ENCODE measurements around the gene DHX8.

Gene DHX8

DNA sequence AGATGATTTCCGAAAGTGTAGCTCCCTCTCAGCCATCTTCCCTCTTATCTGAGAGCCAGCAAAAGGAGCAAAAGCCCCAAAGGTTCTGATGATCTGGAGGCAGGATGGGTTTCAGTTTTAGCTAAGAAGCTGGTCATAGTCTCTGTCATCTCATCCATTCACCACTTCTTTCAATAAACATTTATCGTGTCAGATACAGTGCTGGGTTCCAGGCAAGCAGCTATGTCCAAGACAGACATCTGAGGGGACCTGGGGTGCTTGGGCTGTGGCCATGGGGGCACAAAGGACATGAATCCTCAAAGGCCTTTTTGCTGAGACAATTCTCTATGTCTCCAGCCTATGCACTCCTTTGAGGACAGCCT lies 63.4 kb downstream of the DHX8 start:
- Histone ChIP-seq H3F3A (ENCODE audit: low read depth) (no peaks in the 10 kb centered on the region), H3K4me3 (ENCODE audit: low read length, poor library complexity, severe bottlenecking) (no peak overlapping the region), H3K9me2 (replicated peaks; ENCODE audit: low read depth, low read length) (no peaks in the 10 kb centered on the region), H3K9ac (ENCODE audit: low read depth, low read length, poor library complexity, severe bottlenecking) (no peak overlapping the region), H3K79me2 (ENCODE audit: insufficient read depth, low read length) (no peaks in the 10 kb centered on the region), H3K27me3 (ENCODE audit: insufficient read depth, low read length, poor library complexity, severe bottlenecking) (no peaks in the 10 kb centered on the region), H3K36me3 (ENCODE audit: insufficient read depth, low read length) (no peaks in the 10 kb centered on the region), H3K4me1 (ENCODE audit: insufficient read depth, low read length, poor library complexity, severe bottlenecking) (peaks cover 6% of the 10 kb centered on the region), H2AFZ (ENCODE audit: low read length) (no peak overlapping the region), H4K20me1 (ENCODE audit: insufficient read depth, low read length, poor library complexity, severe bottlenecking) (peaks cover 7% of the 10 kb centered on the region), H3K4me2 (ENCODE audit: low read depth, low read length, poor library complexity, severe bottlenecking) (peak overlapping the region; percentile 62), H3K9me3 (ENCODE audit: insufficient read depth, low read depth, low read length) (no peaks in the 10 kb centered on the region)
- TF ChIP-seq, protein P1, sequence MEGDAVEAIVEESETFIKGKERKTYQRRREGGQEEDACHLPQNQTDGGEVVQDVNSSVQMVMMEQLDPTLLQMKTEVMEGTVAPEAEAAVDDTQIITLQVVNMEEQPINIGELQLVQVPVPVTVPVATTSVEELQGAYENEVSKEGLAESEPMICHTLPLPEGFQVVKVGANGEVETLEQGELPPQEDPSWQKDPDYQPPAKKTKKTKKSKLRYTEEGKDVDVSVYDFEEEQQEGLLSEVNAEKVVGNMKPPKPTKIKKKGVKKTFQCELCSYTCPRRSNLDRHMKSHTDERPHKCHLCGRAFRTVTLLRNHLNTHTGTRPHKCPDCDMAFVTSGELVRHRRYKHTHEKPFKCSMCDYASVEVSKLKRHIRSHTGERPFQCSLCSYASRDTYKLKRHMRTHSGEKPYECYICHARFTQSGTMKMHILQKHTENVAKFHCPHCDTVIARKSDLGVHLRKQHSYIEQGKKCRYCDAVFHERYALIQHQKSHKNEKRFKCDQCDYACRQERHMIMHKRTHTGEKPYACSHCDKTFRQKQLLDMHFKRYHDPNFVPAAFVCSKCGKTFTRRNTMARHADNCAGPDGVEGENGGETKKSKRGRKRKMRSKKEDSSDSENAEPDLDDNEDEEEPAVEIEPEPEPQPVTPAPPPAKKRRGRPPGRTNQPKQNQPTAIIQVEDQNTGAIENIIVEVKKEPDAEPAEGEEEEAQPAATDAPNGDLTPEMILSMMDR (conservative IDR thresholded peaks at IDR 0.05; ENCODE audit: low read length), result no peak
- no peak for TF ChIP-seq EZH2phosphoT487 (IDR thresholded peaks at IDR 0.05; ENCODE audit: borderline replicate concordance)

- no peaks in the 10 kb centered on the region for H3F3A ChIP-seq (ENCODE audit: low read depth)
- no peaks in the 10 kb centered on the region for H3K27me3 ChIP-seq (ENCODE audit: insufficient read depth, low read length, poor library complexity, severe bottlenecking)
- no peak overlapping the region for H2AFZ ChIP-seq (ENCODE audit: low read length)
- H3K36me3 ChIP-seq (ENCODE audit: insufficient read depth, low read length), result no peaks in the 10 kb centered on the region
- peaks cover 7% of the 10 kb centered on the region for H4K20me1 ChIP-seq (ENCODE audit: insufficient read depth, low read length, poor library complexity, severe bottlenecking)
- no peaks in the 10 kb centered on the region for H3K79me2 ChIP-seq (ENCODE audit: insufficient read depth, low read length)
- no peak overlapping the region for H3K4me3 ChIP-seq (ENCODE audit: low read length, poor library complexity, severe bottlenecking)
- no peak overlapping the region for H3K4me2 ChIP-seq (ENCODE audit: low read depth, low read length, poor library complexity, severe bottlenecking)
- TF ChIP-seq, protein P1 (conservative IDR thresholded peaks at IDR 0.05; ENCODE audit: low read length), result no peak
- no peak for TF ChIP-seq EZH2phosphoT487 (IDR thresholded peaks at IDR 0.05; ENCODE audit: borderline replicate concordance)
- H3K9me2 ChIP-seq (replicated peaks; ENCODE audit: low read depth, low read length), result no peaks in the 10 kb centered on the region
- H3K9ac ChIP-seq (ENCODE audit: low read depth, low read length, poor library complexity, severe bottlenecking), result no peak overlapping the region
- no peaks in the 10 kb centered on the region for H3K9me3 ChIP-seq (ENCODE audit: insufficient read depth, low read depth, low read length)
- peaks cover 6% of the 10 kb centered on the region for H3K4me1 ChIP-seq (ENCODE audit: insufficient read depth, low read length, poor library complexity, severe bottlenecking)
Measured at GRCh38 chr17:43547659-43548256, 64.0 kb downstream of the DHX8 start.

DNA sequence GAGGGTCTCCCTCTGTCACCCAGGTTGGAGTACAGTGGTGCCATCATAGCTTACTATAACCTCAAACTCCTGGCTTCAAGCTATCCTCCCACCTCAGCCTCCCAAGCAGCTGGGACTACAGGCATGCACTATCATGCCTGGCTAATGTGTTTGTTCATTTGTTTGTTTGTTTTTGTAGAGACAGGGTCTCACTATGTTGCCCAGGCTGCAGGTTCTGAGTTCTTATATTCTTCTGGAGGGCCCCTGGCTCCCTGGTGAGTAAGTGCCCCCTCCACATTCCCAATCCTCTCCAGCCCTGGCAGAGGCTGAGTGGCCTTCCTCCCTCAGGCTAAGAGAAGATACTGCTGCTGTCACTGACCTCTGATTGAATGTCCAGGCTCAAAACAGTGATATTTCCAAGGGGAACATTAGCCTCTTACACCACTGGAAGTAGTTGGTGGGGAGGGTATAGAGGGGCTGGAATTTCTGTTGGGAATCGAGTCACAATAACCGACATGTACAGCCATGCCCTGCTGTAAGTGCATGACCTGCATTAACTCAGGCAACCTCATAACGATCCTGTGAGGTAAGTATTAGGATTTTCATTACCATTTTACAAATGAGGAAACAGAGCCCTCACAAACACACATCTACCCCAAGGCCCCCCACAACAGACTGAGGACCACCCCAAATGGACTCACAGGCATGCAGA lies 65.1 kb downstream of the DHX8 start:
- no peak overlapping the region for H2AFZ ChIP-seq (ENCODE audit: low read length)
- no peaks in the 10 kb centered on the region for H3K79me2 ChIP-seq (ENCODE audit: insufficient read depth, low read length)
- no peaks in the 10 kb centered on the region for H3F3A ChIP-seq (ENCODE audit: low read depth)
- H3K4me2 ChIP-seq (ENCODE audit: low read depth, low read length, poor library complexity, severe bottlenecking), result no peak overlapping the region
- H3K4me3 ChIP-seq (ENCODE audit: low read length, poor library complexity, severe bottlenecking), result no peak overlapping the region
- H3K9ac ChIP-seq (ENCODE audit: low read depth, low read length, poor library complexity, severe bottlenecking), result no peak overlapping the region
- peaks cover 7% of the 10 kb centered on the region for H4K20me1 ChIP-seq (ENCODE audit: insufficient read depth, low read length, poor library complexity, severe bottlenecking)
- peaks cover 6% of the 10 kb centered on the region for H3K4me1 ChIP-seq (ENCODE audit: insufficient read depth, low read length, poor library complexity, severe bottlenecking)
- H3K27me3 ChIP-seq (ENCODE audit: insufficient read depth, low read length, poor library complexity, severe bottlenecking), result no peaks in the 10 kb centered on the region
- H3K36me3 ChIP-seq (ENCODE audit: insufficient read depth, low read length), result no peaks in the 10 kb centered on the region
- no peaks in the 10 kb centered on the region for H3K9me2 ChIP-seq (replicated peaks; ENCODE audit: low read depth, low read length)
- no peak for TF ChIP-seq EZH2phosphoT487 (IDR thresholded peaks at IDR 0.05; ENCODE audit: borderline replicate concordance)
- TF ChIP-seq, protein P1 (conservative IDR thresholded peaks at IDR 0.05; ENCODE audit: low read length), result no peak
- H3K9me3 ChIP-seq (ENCODE audit: insufficient read depth, low read depth, low read length), result no peaks in the 10 kb centered on the region

Measured in Loucy (cell line).